Fibroblast of pulmonary artery (primary cell): Measurements from ENCODE around the gene GTF2H4.
A peak's percentile ranks its signal among the peaks of the same experiment; 100 is the strongest.

ENCODE experiments used
- DNase-seq: peaks from one replicate; pipeline ENCODE4 v3.0.0-alpha.2; 2010; ENCODE audit warnings: low read depth
- H3K4me3 ChIP-seq: replicated peaks from 2 replicates; pipeline ENCODE4 v1.5.1; 2011; ENCODE audit warnings: low read depth, mild to moderate bottlenecking, control low read depth, low read length, moderate library complexity
- CTCF ChIP-seq: IDR thresholded peaks from 2 replicates; pipeline ENCODE4 v1.5.1; 2011; ENCODE audit warnings: mild to moderate bottlenecking, control low read depth, low read length, inconsistent platforms; ENCODE audit errors: missing control alignments

The GTF2H4 gene

GRCh38 chr6:30887901-30888815, 19.8 kb upstream of the GTF2H4 start:
- DNase-seq: peak; percentile 61
- TF ChIP-seq CTCF: no peak
- no peak overlapping the region for H3K4me3 ChIP-seq

- no peak for DNase-seq
- TF ChIP-seq CTCF: no peak
- H3K4me3 ChIP-seq: no peak overlapping the region
These were observed 19.1 kb upstream of the GTF2H4 start for GRCh38 chr6:30888816-30889495.

- DNase-seq: no peak
- TF ChIP-seq CTCF: no peak
- no peak overlapping the region for H3K4me3 ChIP-seq
These were observed 18.5 kb upstream of the GTF2H4 start for GRCh38 chr6:30889496-30889885.

- no peak overlapping the region for H3K4me3 ChIP-seq
- no peak for DNase-seq
- no peak for TF ChIP-seq CTCF
These were observed 17.9 kb upstream of the GTF2H4 start for GRCh38 chr6:30889921-30890645.

GRCh38 chr6:30890646-30891449, 17.2 kb upstream of the GTF2H4 start:
- DNase-seq: no peak
- no peak overlapping the region for H3K4me3 ChIP-seq
- TF ChIP-seq CTCF: no peak

- H3K4me3 ChIP-seq: no peak overlapping the region
- no peak for DNase-seq
- no peak for TF ChIP-seq CTCF
These were observed 16.6 kb upstream of the GTF2H4 start for GRCh38 chr6:30891450-30891723.
